BE2C (cell line): ENCODE measurements around the gene FRY.

ENCODE experiments used
- DNase-seq: peaks from one replicate; pipeline ENCODE4 v3.0.0-alpha.2; 2020
- H3K27me3 ChIP-seq: fragments of 250-450 bp; sonication (Bioruptor Pico); 2 replicates; pipeline ENCODE4 v1.5.1; 2020; ENCODE audit warnings: mild to moderate bottlenecking
- H3K36me3 ChIP-seq: fragments of 250-450 bp; sonication (Bioruptor Pico); 2 replicates; pipeline ENCODE4 v1.5.1; 2020; ENCODE audit warnings: mild to moderate bottlenecking
- H3K4me1 ChIP-seq: fragments of 250-450 bp; sonication (Bioruptor Pico); 2 replicates; pipeline ENCODE4 v1.5.1; 2020
- H3K4me3 ChIP-seq: 2 replicates; pipeline ENCODE4 v1.5.1; 2011; ENCODE audit warnings: low read depth, low read length
- H3K9me3 ChIP-seq: fragments of 250-450 bp; sonication (Bioruptor Pico); 2 replicates; pipeline ENCODE4 v1.5.1; 2020
- CTCF ChIP-seq: IDR thresholded peaks from 2 replicates; pipeline ENCODE4 v1.5.1; 2012; ENCODE audit warnings: mild to moderate bottlenecking, low read depth, low read length

The FRY gene

DNA sequence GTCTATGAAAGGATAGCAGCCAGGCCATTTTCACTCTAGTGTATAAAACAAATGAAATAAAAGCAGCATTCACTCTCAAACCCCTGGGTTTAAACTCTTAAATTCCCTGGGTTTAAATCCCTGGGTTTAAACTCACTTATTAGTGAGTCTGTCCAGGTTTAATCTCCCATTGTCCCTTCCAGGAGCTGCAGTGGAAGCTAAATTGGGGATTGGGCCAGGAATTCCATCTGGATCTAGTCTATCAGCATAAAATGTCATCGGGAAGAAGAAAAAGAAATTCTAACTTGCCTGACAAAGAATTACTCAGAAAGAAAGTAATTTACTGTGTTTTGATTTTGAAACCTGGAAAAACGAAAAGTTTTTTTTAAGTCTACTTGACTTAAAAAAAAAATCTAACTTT lies 54.8 kb downstream of the FRY start:
- H3K9me3 ChIP-seq, result no peaks in the 10 kb centered on the region
- no peak for DNase-seq
- TF ChIP-seq CTCF, result no peak
- H3K4me3 ChIP-seq, result no peak overlapping the region
- H3K36me3 ChIP-seq, result peaks cover 6% of the 10 kb centered on the region; the same call in 1 of the 2 replicates
- no peaks in the 10 kb centered on the region for H3K4me1 ChIP-seq
- no peaks in the 10 kb centered on the region for H3K27me3 ChIP-seq

GRCh38 chr13:32086791-32087441 lies 55.3 kb downstream of the FRY start:
- H3K9me3 ChIP-seq, result no peaks in the 10 kb centered on the region
- DNase-seq, result no peak
- no peak overlapping the region for H3K4me3 ChIP-seq
- TF ChIP-seq CTCF, result no peak
- no peaks in the 10 kb centered on the region for H3K27me3 ChIP-seq
- no peaks in the 10 kb centered on the region for H3K4me1 ChIP-seq
- H3K36me3 ChIP-seq, result peaks cover 3% of the 10 kb centered on the region; the same call in 1 of the 2 replicates

GRCh38 chr13:32087955-32088747 lies 56.6 kb downstream of the FRY start:
- no peak for TF ChIP-seq CTCF
- no peaks in the 10 kb centered on the region for H3K9me3 ChIP-seq
- no peak overlapping the region for H3K4me3 ChIP-seq
- no peaks in the 10 kb centered on the region for H3K4me1 ChIP-seq
- H3K27me3 ChIP-seq, result no peaks in the 10 kb centered on the region
- peaks cover 3% of the 10 kb centered on the region; the same call in 1 of the 2 replicates for H3K36me3 ChIP-seq
- DNase-seq, result no peak

GRCh38 chr13:32092496-32092895 lies 60.9 kb downstream of the FRY start:
- Histone ChIP-seq H3K4me1 (no peaks in the 10 kb centered on the region), H3K4me3 (no peak overlapping the region), H3K27me3 (no peaks in the 10 kb centered on the region), H3K36me3 (no peaks in the 10 kb centered on the region), H3K9me3 (no peaks in the 10 kb centered on the region)
- DNase-seq, result no peak
- TF ChIP-seq CTCF, result no peak

DNA sequence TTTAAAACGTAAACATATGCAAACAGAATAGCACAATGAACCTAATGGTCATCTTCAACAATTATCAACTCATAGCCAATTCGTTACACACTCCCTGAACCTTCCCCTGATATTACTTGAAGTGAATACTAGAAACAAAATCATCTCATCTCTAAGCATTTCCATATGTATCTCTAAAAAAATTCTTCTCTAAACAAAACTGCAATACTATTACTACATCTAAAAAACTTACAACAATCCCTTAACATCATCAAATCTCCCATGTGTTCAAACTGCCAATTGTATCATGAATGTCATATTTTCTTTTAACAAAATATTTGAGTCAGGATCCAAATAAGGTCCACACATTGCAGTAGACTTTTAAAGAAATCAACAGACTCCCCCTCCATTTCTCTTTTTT lies 61.4 kb downstream of the FRY start:
- no peak for DNase-seq
- Histone ChIP-seq H3K4me3 (no peak overlapping the region), H3K9me3 (no peaks in the 10 kb centered on the region), H3K36me3 (no peaks in the 10 kb centered on the region), H3K4me1 (no peaks in the 10 kb centered on the region), H3K27me3 (no peaks in the 10 kb centered on the region)
- no peak for TF ChIP-seq CTCF

- H3K4me1 ChIP-seq, result no peaks in the 10 kb centered on the region
- no peak for DNase-seq
- no peaks in the 10 kb centered on the region for H3K9me3 ChIP-seq
- H3K4me3 ChIP-seq, result no peak overlapping the region
- TF ChIP-seq CTCF, result no peak
- no peaks in the 10 kb centered on the region for H3K27me3 ChIP-seq
- no peaks in the 10 kb centered on the region; the same call in 1 of the 2 replicates for H3K36me3 ChIP-seq
Observed at GRCh38 chr13:32098272-32098671, 66.7 kb downstream of the FRY start.
